ENCODE data around the gene NUP214. TPM values are rescaled to one million over a fixed set of nuclear protein-coding genes. Genes with fewer than 3 reads are reported as not detected.

Gene NUP214
- total RNA-seq, 1 donor from 2014 or later = 37.2 TPM

GRCh38 chr9:131162886-131163285, 37.5 kb downstream of the NUP214 start:
- H3K4me3 ChIP-seq (ENCODE audit: low read depth, low read length) = no peak overlapping the region
- DNase-seq (ENCODE audit: low read depth) = no peak
- no peak for TF ChIP-seq CTCF (conservative IDR thresholded peaks at IDR 0.05; ENCODE audit: low read depth, low read length)

GRCh38 chr9:131165523-131165922, 40.1 kb downstream of the NUP214 start:
- TF ChIP-seq CTCF (conservative IDR thresholded peaks at IDR 0.05; ENCODE audit: low read depth, low read length) = no peak
- H3K4me3 ChIP-seq (ENCODE audit: low read depth, low read length) = no peak overlapping the region
- DNase-seq (ENCODE audit: low read depth) = no peak

- no peak overlapping the region for H3K4me3 ChIP-seq (ENCODE audit: low read depth, low read length)
- DNase-seq (ENCODE audit: low read depth) = no peak
- TF ChIP-seq CTCF (conservative IDR thresholded peaks at IDR 0.05; ENCODE audit: low read depth, low read length) = no peak
Measured at GRCh38 chr9:131167146-131167692, 41.8 kb downstream of the NUP214 start.

- H3K4me3 ChIP-seq (ENCODE audit: low read depth, low read length) = no peak overlapping the region
- no peak for TF ChIP-seq CTCF (conservative IDR thresholded peaks at IDR 0.05; ENCODE audit: low read depth, low read length)
- DNase-seq (ENCODE audit: low read depth) = no peak
Measured at GRCh38 chr9:131167936-131168335, 42.5 kb downstream of the NUP214 start.

GRCh38 chr9:131169563-131170240, 44.3 kb downstream of the NUP214 start:
- no peak overlapping the region for H3K4me3 ChIP-seq (ENCODE audit: low read depth, low read length)
- no peak for DNase-seq (ENCODE audit: low read depth)
- no peak for TF ChIP-seq CTCF (conservative IDR thresholded peaks at IDR 0.05; ENCODE audit: low read depth, low read length)

- no peak overlapping the region for H3K4me3 ChIP-seq (ENCODE audit: low read depth, low read length)
- no peak for DNase-seq (ENCODE audit: low read depth)
- no peak for TF ChIP-seq CTCF (conservative IDR thresholded peaks at IDR 0.05; ENCODE audit: low read depth, low read length)
Measured at GRCh38 chr9:131173995-131174394, 48.6 kb downstream of the NUP214 start.
